ENCODE measurements around the gene PGLYRP2.

GRCh38 chr19:15450528-15450890, 28.8 kb downstream of the PGLYRP2 start:
- TF ChIP-seq ELF4 (IDR thresholded peaks at IDR 0.05): no peak
- no peak for TF ChIP-seq BHLHE40 (IDR thresholded peaks at IDR 0.05; ENCODE audit: borderline replicate concordance)
- TF ChIP-seq PKNOX1 (IDR thresholded peaks at IDR 0.05): no peak
- TF ChIP-seq FOXM1 (IDR thresholded peaks at IDR 0.05; ENCODE audit: borderline replicate concordance): no peak
- no peak for TF ChIP-seq FOXA1 (IDR thresholded peaks at IDR 0.05)
- TF ChIP-seq TARDBP (IDR thresholded peaks at IDR 0.05): no peak
- no peak for TF ChIP-seq HDGF (IDR thresholded peaks at IDR 0.05; ENCODE audit: borderline replicate concordance)
- TF ChIP-seq ARNT (IDR thresholded peaks at IDR 0.05): no peak
- no peak for TF ChIP-seq SUZ12 (IDR thresholded peaks at IDR 0.05)
- no peak for TF ChIP-seq ZNF384 (IDR thresholded peaks at IDR 0.05)
- no peak for TF ChIP-seq CTBP1 (IDR thresholded peaks at IDR 0.05; ENCODE audit: borderline replicate concordance)
- TF ChIP-seq SP1 (IDR thresholded peaks at IDR 0.05): no peak
- TF ChIP-seq FOXK2 (IDR thresholded peaks at IDR 0.05): no peak

Measured in HEK293T (cell line).